GM18519 (cell line): ENCODE data around the gene TMEM259.
A peak's percentile ranks its signal among the peaks of the same experiment; 100 is the strongest.

Experiments
- ATAC-seq: cut with Tn5 transposase; IDR thresholded peaks from one replicate; pipeline ENCODE4 v1.9.1; 2021; ENCODE audit warnings: mild to moderate bottlenecking, moderate library complexity; ENCODE audit not compliant: unreplicated experiment, low FRiP score

TMEM259 gene

DNA sequence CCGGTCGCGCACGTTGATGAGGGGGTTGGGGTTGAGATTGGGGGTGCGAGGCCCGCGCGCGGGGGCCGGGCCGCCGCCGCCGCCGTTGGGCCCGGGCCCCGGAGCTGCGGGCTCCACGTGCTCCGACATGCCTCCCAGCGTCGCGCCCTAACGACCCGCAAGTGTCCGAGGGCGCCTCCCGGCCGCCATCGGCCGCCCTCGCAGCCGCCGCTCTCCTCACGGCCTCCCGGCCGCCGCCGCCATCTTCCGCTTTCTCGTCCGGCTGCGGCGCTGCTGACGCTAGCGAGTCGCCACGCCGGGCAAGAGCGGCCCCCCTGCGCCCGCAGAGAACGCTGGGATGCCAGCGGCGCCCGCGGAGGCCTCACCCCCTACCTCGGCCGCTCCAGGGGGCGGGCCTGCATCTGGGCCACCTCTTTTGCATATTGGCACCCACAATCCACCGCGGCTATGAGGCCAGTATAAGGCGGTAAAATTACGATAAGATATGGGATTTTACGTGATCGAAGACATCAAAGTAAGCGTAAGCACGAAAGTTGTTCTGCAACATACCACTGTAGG lies at the start of gene TMEM259:
Gene TMEM259, minus strand, starts transcription at position 256 of the 558 bp plus-strand sequence. Its CDS starts 127 bp downstream, at position 129.
- ATAC-seq, result peak; percentile 54

DNA sequence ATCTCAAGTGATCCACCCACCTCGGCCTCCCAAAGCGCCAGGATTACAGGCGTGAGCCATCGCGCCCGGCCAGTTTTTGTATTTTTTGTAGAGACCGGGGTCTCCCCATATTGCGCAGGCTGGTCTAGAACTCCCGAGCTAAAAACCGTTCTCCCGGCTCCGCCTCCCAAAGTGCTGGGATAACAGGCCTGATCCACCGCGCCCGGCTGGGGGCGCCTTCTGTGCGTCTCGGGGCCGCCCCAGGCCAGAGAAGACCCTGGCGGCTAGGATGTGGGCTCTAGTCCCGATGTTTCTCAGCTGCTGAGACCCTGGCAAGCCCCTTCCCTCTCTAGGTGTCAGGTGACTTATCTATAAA lies 49.6 kb upstream of the TMEM259 start:
- ATAC-seq, result no peak

DNA sequence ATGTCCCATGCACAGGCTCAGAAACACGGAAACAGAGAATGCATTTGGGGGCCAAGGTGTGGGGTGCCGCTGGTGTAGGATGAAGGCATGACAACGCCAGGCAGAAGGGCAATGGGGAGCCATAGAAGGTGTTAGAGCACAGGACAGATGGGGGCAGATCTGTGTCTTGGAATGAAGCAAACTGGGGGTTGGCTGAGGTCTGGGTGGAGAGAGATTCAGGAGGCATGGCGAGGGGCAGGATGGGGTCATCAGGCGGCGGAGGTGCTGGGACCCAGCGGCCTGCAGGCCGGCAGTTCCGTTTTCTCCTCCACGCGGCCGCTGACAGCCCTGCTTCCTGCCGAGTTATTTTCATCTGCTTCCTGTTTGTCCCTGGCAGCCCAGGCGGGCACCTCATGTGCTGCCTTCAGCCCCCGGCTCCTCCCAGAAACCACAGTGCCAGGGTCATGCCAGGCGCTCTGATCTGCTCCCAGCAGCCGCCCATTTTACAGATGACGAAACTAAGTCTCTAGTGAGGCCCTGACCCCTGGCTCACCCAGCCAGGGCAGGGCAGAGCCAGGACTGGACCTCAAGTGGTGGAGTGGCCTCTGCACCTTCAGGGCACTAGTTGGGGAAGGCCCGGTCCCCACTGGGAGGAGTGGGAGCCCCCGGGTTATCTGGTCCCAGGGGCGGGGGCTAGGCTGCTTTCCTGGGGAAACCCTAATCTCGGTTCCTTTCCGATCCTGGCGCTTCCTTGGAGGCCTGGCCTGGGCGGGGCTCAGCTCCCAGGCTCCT lies 48.3 kb upstream of the TMEM259 start:
- no peak for ATAC-seq

DNA sequence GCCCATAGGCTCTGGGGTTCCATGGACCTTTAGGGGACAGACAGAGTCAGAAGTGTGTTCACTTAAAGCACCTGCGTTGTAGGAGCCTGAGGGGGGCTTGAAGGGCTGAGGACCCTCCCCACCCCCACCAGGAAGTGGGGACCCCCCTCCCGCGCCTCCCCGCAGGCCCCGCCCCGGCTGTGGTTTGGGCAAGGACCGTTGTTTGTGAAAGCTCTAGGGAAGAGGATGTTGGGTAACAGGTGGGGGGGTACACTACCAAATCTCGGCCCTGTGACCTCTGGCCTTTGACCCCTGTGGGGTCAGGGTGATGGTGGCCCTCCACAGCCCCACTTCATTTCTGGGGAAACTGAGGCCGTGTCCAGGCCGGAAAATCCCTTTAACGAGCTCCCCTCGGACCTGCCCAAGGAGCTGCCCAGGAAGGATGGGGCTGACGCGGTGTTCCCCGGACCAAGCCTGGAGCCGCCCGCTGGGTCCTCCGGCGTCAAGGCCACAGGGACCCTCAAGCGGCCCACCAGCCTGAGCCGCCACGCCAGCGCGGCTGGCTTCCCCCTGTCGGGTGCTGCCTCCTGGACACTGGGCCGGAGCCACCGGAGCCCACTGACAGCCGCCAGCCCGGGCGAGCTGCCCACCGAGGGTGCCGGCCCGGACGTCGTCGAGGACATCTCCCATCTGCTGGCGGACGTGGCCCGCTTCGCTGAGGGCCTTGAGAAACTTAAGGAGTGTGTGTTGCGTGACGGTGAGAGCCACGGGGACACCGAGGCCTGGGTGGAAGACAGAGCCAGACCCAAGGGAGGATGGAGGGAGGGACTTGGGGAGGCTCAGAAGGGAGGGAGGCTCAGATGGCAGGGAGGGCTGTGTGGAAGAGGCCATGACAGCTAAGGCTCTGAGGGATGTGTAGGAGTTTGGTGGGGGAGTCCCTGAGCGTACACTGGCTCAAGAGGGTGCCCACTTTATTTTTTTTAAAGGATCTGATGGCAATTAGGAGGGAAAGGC lies 47.4 kb upstream of the TMEM259 start:
- ATAC-seq, result no peak

DNA sequence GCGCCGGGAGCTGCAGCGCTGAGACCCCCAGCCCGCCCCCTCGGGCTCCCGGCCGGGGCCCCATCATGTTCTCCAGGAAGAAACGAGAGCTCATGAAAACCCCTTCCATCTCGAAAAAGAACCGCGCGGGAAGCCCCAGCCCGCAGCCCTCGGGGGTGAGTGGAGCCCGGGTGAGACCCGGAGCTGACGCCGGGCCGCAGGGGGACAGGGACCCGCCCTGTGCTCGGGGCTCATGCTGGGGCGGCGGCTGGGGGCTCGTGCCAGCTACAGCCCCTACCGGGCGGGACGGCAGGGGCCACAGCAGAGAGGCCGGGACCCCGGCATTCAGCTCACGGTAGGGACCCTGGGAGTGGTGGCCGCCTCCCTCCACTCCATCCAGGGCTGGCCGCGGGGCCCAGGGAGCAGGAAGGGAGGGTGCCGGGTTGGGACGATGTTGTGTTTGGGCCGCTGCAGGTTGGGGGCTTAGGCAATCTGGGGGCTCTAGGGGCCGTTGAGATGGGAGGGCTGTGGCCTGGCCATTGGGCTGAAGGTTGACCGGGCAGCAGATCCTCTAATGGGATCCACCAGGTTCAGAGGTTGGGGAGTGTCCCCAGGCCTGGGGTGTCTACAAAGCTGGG lies 46.5 kb upstream of the TMEM259 start:
- no peak for ATAC-seq

DNA sequence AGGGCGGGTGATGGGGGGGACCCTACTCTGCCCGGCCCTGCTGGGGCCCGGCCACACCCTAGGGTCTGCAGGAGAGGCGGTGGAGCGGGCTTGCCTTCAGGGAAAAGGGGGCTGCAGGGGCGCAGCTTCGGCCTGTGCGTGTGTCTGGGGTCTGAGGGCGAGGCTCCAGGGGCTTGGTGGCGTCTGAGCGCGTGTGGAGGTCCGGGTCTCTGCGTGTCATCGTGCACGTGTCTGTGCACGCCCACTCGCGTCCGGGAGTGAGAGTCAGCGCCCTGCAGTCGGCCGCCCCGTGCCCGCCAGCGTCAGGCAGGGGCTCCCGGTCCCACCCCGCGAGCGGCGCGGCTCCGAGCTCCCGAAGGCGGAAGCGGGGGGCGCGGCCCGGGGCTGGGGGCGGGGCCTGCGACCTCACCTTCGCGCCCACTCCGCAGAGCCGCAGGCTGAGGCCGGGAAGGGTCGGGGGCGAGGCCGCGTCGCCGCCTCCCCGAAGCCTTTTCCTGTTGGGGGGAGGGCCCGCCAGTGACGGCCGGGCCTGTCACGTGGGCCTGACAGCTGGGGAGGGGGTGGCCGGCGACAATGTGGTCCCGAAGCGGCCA lies 45.9 kb upstream of the TMEM259 start, which contains the start of gene ARHGAP45:
Gene ARHGAP45, plus strand, starts transcription at position 420 of the 593 bp plus-strand sequence. CDS start 239 bp downstream, outside the sequence.
- no peak for ATAC-seq

DNA sequence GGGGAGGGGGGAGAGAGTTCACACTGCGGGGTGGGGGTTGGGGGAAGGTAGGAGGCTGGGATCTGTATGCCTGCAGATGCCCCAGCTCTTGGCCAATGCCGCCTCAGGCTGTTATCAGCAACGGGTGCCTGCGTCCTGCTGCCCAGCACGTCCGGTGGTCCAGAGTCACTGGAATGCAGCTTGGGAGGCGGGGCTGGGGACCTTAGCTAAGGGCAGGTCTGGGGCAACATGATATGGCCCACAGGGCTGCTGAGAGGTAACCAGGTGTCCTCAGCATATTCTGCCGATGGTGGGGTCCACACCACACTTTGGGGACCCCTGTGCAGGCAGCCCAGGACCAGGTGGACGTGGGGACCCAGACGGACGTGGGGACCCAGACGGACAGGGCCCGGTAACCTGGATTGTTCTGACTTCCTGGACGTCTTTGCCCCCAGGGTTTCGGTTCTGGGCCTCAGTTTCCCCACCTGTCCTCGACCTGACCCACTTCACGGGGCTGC lies 45.4 kb upstream of the TMEM259 start:
- no peak for ATAC-seq

DNA sequence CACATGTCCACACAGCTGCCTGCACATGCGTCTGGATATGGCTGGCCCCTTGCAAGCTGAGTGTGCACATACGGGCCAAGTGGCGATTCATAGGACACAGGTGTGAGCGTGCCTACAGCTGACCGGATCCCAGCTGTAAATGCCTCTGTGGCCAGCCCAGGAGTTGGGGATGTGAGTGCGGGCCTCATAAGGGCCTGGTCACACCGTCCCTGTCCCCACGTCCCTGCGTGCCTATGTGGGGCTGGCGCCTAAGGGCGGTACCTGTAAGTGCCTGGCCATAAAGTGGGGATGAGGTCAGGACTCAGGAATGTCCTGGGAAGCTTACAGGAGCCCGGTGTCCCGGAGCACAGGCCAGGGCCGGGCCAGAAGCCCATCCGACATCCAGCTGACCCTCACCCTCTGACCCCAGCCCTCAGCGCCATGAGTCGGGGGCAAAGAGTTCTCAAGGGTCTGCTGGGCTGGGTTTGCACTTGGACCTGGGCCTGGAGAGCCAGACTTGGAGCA lies 44.7 kb upstream of the TMEM259 start:
- no peak for ATAC-seq

DNA sequence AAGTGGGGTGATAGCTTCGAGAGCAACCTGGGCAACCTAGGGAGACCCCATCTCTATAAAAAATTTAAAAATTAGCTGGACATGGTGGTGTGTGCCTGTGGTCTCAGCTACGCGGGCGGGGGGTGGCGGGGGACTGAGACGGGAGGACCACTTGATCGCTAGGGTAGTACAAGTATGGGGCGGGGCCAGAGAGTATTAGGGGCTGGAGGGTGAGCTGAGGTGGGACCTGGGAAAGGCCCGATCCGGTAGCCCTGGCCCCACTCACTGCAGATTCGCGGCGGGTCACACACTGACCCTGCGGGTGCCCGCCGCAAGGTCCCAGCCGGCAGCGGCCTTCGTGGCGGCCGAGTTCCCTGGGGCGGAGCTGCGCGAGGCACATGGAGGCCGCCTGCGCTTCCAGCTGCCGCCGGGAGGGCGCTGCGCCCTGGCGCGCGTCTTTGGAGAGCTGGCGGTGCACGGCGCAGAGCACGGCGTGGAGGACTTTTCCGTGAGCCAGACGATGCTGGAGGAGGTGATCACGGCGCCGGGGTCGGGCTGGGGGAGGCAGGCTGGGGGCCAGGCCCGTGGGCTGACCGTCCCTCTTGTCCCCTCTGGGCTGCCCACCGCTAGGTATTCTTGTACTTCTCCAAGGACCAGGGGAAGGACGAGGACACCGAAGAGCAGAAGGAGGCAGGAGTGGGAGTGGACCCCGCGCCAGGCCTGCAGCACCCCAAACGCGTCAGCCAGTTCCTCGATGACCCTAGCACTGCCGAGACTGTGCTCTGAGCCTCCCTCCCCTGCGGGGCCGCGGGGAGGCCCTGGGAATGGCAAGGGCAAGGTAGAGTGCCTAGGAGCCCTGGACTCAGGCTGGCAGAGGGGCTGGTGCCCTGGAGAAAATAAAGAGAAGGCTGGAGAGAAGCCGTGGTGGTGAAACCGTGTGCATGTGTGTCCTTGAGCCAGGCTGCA lies 44.0 kb upstream of the TMEM259 start:
- no peak for ATAC-seq

DNA sequence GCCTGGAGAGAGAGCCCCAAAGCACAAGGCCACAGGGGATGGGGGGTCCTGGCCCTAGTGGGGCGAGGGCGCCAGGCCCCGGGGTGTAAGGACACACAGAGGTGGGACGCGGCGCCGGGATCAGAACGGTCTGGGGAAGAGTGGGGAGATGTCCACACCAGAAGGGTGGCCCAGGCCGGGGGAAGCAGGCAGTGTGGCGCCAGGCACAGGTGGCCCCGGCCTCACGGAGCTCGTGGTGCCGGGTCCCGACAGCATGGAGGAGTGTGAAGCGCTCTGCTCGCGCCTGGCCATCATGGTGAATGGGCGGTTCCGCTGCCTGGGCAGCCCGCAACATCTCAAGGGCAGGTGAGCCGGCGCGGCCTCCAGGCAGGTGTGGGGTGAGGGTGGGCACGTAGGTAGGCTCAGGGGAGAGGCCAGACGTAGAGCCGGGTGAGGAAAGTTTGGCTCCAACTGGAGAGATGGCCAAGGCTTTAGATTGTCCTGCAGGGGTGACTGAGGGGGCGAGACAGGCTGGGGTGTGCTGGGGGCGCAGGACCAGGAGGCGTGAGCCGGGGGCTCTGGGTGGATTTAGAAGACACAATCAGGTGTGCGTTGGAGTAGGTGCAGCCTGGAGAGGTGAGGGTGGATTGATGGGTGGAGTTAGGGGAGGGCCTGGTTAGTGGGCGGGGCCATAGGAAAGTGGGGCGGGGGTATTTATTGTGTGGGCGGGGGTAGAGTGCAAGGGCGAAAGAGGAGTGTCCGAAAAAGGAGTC lies 43.2 kb upstream of the TMEM259 start:
- ATAC-seq, result no peak

DNA sequence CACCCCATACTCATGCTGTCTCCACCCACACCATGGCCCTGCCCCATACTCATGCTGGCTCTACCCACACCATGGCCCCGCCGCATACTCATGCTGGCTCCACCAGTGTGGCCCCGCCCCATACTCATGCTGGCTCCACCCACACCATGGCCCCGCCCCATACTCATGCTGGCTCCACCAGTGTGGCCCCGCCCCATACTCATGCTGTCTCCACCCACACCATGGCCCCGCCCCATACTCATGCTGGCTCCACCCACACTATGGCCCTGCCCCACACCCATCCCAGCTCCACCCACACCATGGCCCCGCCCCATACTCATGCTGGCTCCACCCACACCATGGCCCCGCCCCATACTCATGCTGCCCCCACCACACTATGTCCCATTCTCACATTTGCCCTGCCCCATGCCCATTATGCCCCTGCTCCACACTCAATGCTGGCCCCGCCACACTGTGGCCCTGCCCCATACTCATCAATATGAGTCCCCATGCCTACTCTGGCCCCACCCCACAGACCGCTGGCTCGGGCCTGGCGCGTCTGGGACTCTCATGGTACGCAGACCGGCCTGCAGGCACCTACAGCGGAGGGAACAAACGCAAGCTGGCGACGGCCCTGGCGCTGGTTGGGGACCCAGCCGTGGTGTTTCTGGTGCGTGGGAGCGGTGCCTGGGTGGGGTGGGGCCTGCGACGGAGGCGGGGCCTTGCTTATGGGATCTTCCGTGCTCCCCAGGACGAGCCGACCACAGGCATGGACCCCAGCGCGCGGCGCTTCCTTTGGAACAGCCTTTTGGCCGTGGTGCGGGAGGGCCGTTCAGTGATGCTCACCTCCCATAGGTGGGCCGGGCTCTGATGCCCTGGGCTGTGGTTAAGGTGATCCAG lies 42.3 kb upstream of the TMEM259 start:
- ATAC-seq, result no peak

DNA sequence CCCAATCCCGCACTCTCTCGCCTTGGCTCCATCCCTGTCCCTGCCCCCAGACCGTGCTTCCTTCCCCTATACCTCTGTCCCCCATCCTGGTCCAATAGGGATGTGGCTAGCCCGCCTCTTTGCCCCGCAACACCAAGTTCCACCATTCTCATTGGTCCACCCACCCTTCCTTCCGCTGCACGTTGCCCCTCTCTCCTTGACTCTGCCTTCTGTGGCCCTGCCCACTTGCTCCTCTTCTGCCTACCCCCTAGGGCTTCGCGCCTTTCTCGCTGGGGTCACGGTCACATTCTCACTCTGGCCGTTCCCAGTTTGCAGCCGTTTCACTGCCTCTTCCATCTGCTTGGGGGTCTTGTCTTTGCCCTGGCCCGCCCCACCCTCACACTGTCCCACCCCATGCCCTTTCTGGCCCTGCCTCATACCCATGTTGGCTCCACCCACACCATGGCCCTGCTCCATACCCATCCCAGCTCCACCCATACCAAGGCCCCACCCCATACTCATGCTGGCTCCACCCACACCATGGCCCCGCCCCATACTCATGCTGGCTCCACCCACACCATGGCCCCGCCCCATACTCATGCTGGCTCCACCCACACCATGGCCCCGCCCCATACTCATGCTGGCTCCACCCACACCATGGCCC lies 41.6 kb upstream of the TMEM259 start:
- ATAC-seq, result no peak

DNA sequence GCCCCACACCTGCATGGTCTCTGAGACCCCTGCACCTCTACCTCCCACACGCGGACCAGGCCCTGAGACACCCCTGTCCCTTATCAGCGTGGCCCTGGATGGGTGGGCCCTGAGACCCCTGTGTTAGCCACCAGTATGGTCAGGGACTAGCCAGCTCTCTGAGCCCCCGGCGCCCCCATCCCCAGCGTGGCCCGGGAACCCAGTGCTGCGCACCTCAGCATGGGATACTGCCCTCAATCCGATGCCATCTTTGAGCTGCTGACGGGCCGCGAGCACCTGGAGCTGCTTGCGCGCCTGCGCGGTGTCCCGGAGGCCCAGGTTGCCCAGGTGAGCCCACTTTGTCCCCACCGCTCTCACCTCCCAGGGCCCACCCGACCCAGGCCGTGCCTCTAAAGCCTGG lies 41.1 kb upstream of the TMEM259 start:
- ATAC-seq, result no peak

DNA sequence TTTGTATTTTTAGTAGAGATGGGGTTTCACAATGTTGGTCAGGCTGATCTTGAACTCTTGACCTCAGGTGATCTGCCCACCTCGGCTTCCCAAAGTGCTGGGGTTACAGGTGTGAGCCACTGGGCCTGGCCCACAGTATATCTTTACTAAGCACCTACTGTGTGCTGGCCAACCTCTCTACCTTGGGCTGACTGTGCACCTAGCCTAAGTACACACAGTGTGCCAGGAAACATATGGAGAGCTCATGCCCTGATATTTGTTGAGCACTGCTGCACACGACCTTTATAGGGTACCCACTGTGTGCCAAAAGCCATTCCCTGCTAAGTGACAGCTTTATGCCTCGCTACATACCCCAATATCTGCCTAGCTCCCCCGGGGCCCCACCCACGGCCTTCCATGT lies 39.8 kb upstream of the TMEM259 start:
- no peak for ATAC-seq

DNA sequence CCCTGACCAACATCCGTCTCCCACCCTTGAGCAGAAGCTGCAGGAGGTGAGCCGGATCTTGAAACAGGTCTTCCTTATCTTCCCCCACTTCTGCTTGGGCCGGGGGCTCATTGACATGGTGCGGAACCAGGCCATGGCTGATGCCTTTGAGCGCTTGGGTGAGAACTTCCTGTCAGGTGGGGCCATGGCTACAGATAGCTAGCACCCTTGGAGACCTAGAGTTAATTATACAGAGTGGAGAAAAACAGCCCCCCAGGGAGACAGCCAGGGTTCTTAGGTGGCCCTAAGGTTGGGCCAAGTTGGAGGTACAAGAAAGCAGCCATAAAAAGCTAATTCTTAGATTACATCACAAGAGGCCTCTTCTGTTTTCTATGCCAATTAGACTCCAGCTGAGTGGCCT lies 37.2 kb upstream of the TMEM259 start:
- no peak for ATAC-seq

DNA sequence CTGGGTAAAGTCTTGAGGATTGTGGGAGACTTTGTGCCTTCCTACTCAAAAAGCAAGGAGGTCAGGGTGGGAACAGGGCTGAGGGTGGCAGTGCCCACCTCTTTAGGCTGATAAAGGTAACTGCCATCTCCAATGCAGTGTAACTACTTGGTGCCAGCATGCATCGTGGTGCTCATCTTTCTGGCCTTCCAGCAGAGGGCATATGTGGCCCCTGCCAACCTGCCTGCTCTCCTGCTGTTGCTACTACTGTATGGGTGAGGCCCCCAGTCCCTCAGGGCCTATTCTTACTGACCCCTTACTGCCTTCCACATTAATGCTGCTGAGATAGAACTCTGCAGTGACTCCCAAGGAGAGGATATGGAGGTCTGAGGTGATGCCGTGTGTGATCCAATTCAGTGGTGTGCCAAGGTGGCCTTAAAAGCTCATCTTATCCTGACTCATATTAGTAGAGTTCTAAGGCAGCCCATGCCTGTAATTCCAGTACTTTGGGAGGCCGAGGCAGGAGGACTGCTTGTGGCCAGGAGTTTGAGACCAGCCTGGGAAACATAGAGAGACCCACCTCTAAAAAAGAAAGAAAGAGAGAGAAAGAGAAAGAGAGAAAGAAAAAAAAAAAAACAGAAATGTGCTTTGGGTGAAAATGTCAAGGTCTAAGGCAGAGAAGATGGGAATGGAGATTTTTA lies 36.4 kb upstream of the TMEM259 start:
- ATAC-seq, result no peak
